PC-3 (cell line): ENCODE measurements around the gene GRAMD2A. TPM values are rescaled to one million over a fixed set of nuclear protein-coding genes. Genes with fewer than 3 reads are reported as not detected.
A peak's percentile ranks its signal among the peaks of the same experiment; 100 is the strongest.

Experiments
- ATAC-seq: fragments of 200-7000 bp; cut with Tn5 transposase; 2 replicates; pipeline ENCODE4 v1.9.1; 2020; ENCODE audit warnings: mild to moderate bottlenecking, moderate library complexity
- BruUV-seq: library from RNA; stranded (reverse); fragments of 400-500 nt; replicated peaks from 2 replicates; lab custom pipeline; 2021; lab: Mats Ljungman, UMichigan
- CTCF ChIA-PET: fragments of 300-600 bp; sonication (Branson Sonifier 250); formaldehyde crosslinking; loops from one replicate; lab custom pipeline; 2022; ENCODE audit warnings: antibody characterized with exemption; lab: Charles Lee
- POLR2A ChIA-PET: fragments of 300-600 bp; sonication (Branson Sonifier 250); formaldehyde crosslinking; loops from one replicate; lab custom pipeline; 2022; ENCODE audit warnings: antibody characterized with exemption; ENCODE audit not compliant: unreplicated experiment; lab: Charles Lee
- DNase-seq: peaks from one replicate; pipeline ENCODE4 v3.0.0-alpha.2; 2015
- H2AFZ ChIP-seq: fragments of 300-600 bp; sonication (generic); 2 replicates; pipeline ENCODE4 v1.6.0; 2016; ENCODE audit warnings: antibody characterized with exemption, low read length
- H3F3A ChIP-seq: fragments of 300-600 bp; sonication (generic); one replicate; pipeline ENCODE4 v1.6.0; 2017; ENCODE audit warnings: antibody characterized with exemption, low read length, control low read depth, mild to moderate bottlenecking; ENCODE audit not compliant: unreplicated experiment
- H3K27ac ChIP-seq: fragments of 300-600 bp; sonication (generic); 2 replicates; pipeline ENCODE4 v1.5.1; 2016; ENCODE audit warnings: mild to moderate bottlenecking, low read length
- H3K27me3 ChIP-seq: fragments of 300-600 bp; sonication (generic); 2 replicates; pipeline ENCODE4 v1.6.1; 2016; ENCODE audit warnings: low read length, mixed read lengths
- H3K36me3 ChIP-seq: fragments of 300-600 bp; sonication (generic); 2 replicates; pipeline ENCODE4 v1.6.1; 2016; ENCODE audit warnings: low read depth, mixed run types, low read length, mixed read lengths
- H3K4me1 ChIP-seq: fragments of 300-600 bp; sonication (generic); 2 replicates; pipeline ENCODE4 v1.5.1; 2016; ENCODE audit warnings: low read length; ENCODE audit not compliant: insufficient read depth
- H3K4me2 ChIP-seq: fragments of 300-600 bp; sonication (generic); 2 replicates; pipeline ENCODE4 v1.6.0; 2016; ENCODE audit warnings: low read length
- H3K4me3 ChIP-seq: fragments of 300-600 bp; sonication (generic); 2 replicates; pipeline ENCODE4 v1.5.1; 2016; ENCODE audit warnings: mild to moderate bottlenecking, low read length, mixed read lengths
- H3K79me2 ChIP-seq: fragments of 300-600 bp; sonication (generic); 2 replicates; pipeline ENCODE4 v1.6.1; 2017; ENCODE audit warnings: low read length, mixed read lengths
- H3K9ac ChIP-seq: fragments of 300-600 bp; sonication (generic); 2 replicates; pipeline ENCODE4 v1.6.0; 2016; ENCODE audit warnings: mild to moderate bottlenecking, low read length
- H3K9me2 ChIP-seq: fragments of 300-600 bp; sonication (generic); replicated peaks from 2 replicates; pipeline ENCODE4 v1.6.1; 2016; ENCODE audit warnings: mixed run types, low read length, mixed read lengths
- H3K9me3 ChIP-seq: fragments of 300-600 bp; sonication (generic); 2 replicates; pipeline ENCODE4 v1.6.1; 2016; ENCODE audit warnings: low read length, mixed read lengths
- H4K20me1 ChIP-seq: fragments of 300-600 bp; sonication (generic); 2 replicates; pipeline ENCODE4 v1.6.1; 2016; ENCODE audit warnings: low read length, mixed read lengths
- EZH2 ChIP-seq: fragments of 300-600 bp; sonication (generic); IDR thresholded peaks from one replicate; pipeline ENCODE4 v1.6.1; 2017; ENCODE audit warnings: antibody characterized with exemption, mild to moderate bottlenecking, low read length; ENCODE audit not compliant: unreplicated experiment
- EZH2phosphoT487 ChIP-seq: fragments of 300-600 bp; sonication (generic); IDR thresholded peaks from 2 replicates; pipeline ENCODE4 v1.6.1; 2018; ENCODE audit warnings: mild to moderate bottlenecking, antibody characterized with exemption, low read length, borderline replicate concordance
- intact Hi-C: fragments of 100-400 bp; cut with micrococcal nuclease; formaldehyde crosslinking; loops from 2 replicates; pipeline ENCODE4 v1.9.0; 2023
- total RNA-seq: library from RNA; depleted of rRNA; stranded (reverse); fragments of >200 nt; gene quantifications from 2 replicates; pipeline ENCODE4 v1.2.3, GENCODE V29; 2014
- TF ChIP-seq, protein P1 (sequence below): fragments of 300-600 bp; sonication (generic); conservative IDR thresholded peaks from 2 replicates; pipeline ENCODE4 v1.5.1; 2017; ENCODE audit warnings: antibody characterized with exemption, low read depth, mild to moderate bottlenecking, low read length

GRAMD2A gene
- total RNA-seq, 1 experiment from 2014 or later, result 0.07 TPM

DNA sequence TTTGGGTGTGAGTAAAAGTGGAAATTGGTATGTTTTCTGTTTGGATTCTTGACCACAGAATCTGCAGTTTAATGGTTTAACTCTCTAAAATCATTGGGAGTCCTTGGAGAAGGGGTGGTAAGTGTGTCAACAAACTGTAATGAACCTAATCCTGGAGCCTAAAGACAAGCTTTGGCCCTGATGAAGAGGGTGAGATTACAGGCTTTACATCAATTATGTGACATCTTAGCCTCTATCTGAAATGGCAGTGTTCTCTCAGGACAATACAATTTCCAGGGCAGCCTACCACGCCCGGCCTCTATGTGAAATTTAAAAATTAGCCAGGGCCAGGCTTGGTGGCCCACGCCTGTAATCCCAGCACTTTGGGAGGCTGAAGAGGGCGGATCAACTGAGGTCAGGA lies 37.7 kb upstream of the GRAMD2A start:
- H3K4me2 ChIP-seq, result no peak overlapping the region
- no peak for DNase-seq
- no peak overlapping the region for H2AFZ ChIP-seq
- no peak overlapping the region for H3K4me3 ChIP-seq
- H3K4me1 ChIP-seq, result peaks cover 33% of the 10 kb centered on the region
- CTCF ChIA-PET, result no interaction called here
- no peak overlapping the region for H3K9ac ChIP-seq
- peaks cover 5% of the 10 kb centered on the region for H3F3A ChIP-seq
- peaks cover 31% of the 10 kb centered on the region for H3K79me2 ChIP-seq
- TF ChIP-seq EZH2 (no peak), EZH2phosphoT487 (no peak)
- TF ChIP-seq, protein P1, sequence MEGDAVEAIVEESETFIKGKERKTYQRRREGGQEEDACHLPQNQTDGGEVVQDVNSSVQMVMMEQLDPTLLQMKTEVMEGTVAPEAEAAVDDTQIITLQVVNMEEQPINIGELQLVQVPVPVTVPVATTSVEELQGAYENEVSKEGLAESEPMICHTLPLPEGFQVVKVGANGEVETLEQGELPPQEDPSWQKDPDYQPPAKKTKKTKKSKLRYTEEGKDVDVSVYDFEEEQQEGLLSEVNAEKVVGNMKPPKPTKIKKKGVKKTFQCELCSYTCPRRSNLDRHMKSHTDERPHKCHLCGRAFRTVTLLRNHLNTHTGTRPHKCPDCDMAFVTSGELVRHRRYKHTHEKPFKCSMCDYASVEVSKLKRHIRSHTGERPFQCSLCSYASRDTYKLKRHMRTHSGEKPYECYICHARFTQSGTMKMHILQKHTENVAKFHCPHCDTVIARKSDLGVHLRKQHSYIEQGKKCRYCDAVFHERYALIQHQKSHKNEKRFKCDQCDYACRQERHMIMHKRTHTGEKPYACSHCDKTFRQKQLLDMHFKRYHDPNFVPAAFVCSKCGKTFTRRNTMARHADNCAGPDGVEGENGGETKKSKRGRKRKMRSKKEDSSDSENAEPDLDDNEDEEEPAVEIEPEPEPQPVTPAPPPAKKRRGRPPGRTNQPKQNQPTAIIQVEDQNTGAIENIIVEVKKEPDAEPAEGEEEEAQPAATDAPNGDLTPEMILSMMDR, result no peak
- no peaks in the 10 kb centered on the region for H3K9me3 ChIP-seq
- BruUV-seq, result no TSS peak
- no peak overlapping the region for H3K27ac ChIP-seq
- no peaks in the 10 kb centered on the region for H3K27me3 ChIP-seq
- ATAC-seq, result no peak
- intact Hi-C loops, result no loop called here
- no peaks in the 10 kb centered on the region for H3K36me3 ChIP-seq
- H4K20me1 ChIP-seq, result no peaks in the 10 kb centered on the region
- no peaks in the 10 kb centered on the region for H3K9me2 ChIP-seq
- POLR2A ChIA-PET, result no interaction called here

GRCh38 chr15:72233769-72234168 lies 36.2 kb upstream of the GRAMD2A start:
- CTCF ChIA-PET, result no interaction called here
- no peak overlapping the region for H3K27ac ChIP-seq
- DNase-seq (no peak), ATAC-seq (no peak)
- H3K9me2 ChIP-seq, result no peaks in the 10 kb centered on the region
- peaks cover 11% of the 10 kb centered on the region; the same call in 1 of the 2 replicates for H4K20me1 ChIP-seq
- H3K4me2 ChIP-seq, result no peak overlapping the region
- H3K4me1 ChIP-seq, result peaks cover 33% of the 10 kb centered on the region
- H3K4me3 ChIP-seq, result no peak overlapping the region
- no peaks in the 10 kb centered on the region for H3K27me3 ChIP-seq
- H2AFZ ChIP-seq, result no peak overlapping the region
- intact Hi-C loops, result no loop called here
- H3K36me3 ChIP-seq, result peaks cover 6% of the 10 kb centered on the region; the same call in 1 of the 2 replicates
- TF ChIP-seq EZH2 (no peak), EZH2phosphoT487 (no peak)
- TF ChIP-seq, protein P1, result no peak
- no TSS peak for BruUV-seq
- H3K9me3 ChIP-seq, result no peaks in the 10 kb centered on the region
- H3K9ac ChIP-seq, result no peak overlapping the region
- H3K79me2 ChIP-seq, result peaks cover 47% of the 10 kb centered on the region
- peaks cover 16% of the 10 kb centered on the region for H3F3A ChIP-seq
- POLR2A ChIA-PET, result no interaction called here

GRCh38 chr15:72231833-72232478 lies 34.4 kb upstream of the GRAMD2A start:
- Histone ChIP-seq H3K9me3 (no peaks in the 10 kb centered on the region), H4K20me1 (peaks cover 18% of the 10 kb centered on the region; the same call in 1 of the 2 replicates), H3K4me1 (peaks cover 18% of the 10 kb centered on the region), H3K79me2 (peaks cover 62% of the 10 kb centered on the region), H3K36me3 (peaks cover 9% of the 10 kb centered on the region; the same call in 1 of the 2 replicates), H3K27me3 (no peaks in the 10 kb centered on the region), H3K27ac (peak overlapping the region; percentile 86), H3F3A (peaks cover 12% of the 10 kb centered on the region), H3K4me3 (peak overlapping the region; percentile 93), H3K9ac (peak overlapping the region; percentile 95), H3K9me2 (no peaks in the 10 kb centered on the region), H2AFZ (peak overlapping the region; percentile 70), H3K4me2 (peak overlapping the region; percentile 90)
- ChIA-PET CTCF (no interaction called here), POLR2A (interaction anchor here (0.7 kb wide), 1 partner anchor 45 kb away, joined by 3 read pairs; no protein-coding TSS in a partner anchor)
- peak; percentile 36 for ATAC-seq
- TF ChIP-seq, protein P1, result no peak
- TF ChIP-seq EZH2phosphoT487 (no peak), EZH2 (no peak)
- intact Hi-C loops, result no loop called here
- DNase-seq, result peak; percentile 79
- BruUV-seq, result TSS peak; percentile 82
